Measurements from ENCODE around the gene RALGAPB. TPM values are rescaled to one million over a fixed set of nuclear protein-coding genes. Genes with fewer than 3 reads are reported as not detected.

Gene RALGAPB
- total and polyA plus RNA-seq, 7 experiments from 2014 or later, result 10.8 to 50.4 (median 40.9) TPM

GRCh38 chr20:38581830-38582358 is 109.3 kb downstream of the RALGAPB start:
- ATAC-seq, result no peak
- intact Hi-C loops (cut with micrococcal nuclease), result no loop called here

GRCh38 chr20:38583306-38583705 is 110.7 kb downstream of the RALGAPB start:
- ATAC-seq (no peak), DNase-seq (no peak)
- Histone ChIP-seq H3K27me3 (ENCODE audit: control insufficient read depth in 2 of 2, insufficient read depth in 2 of 2, low read length in 2 of 2) (no peaks in the 10 kb centered on the region), H3K4me1 (ENCODE audit: control insufficient read depth in 2 of 2, insufficient read depth in 2 of 2, low read length in 2 of 2) (no peaks in the 10 kb centered on the region), H3K9me3 (ENCODE audit: control insufficient read depth in 2 of 3, low read length in 3 of 3) (no peaks in the 10 kb centered on the region), H3K27ac (ENCODE audit: low read depth, low read length) (no peak overlapping the region), H3K36me3 (ENCODE audit: control insufficient read depth in 2 of 3, insufficient read depth in 3 of 3, low read length in 3 of 3) (no peaks in the 10 kb centered on the region), H3K4me3 (ENCODE audit: low read length) (no peak overlapping the region)
- intact Hi-C loops (cut with micrococcal nuclease), result no loop called here
- no peaks in the 10 kb centered on the region for H3K36me3 Mint-ChIP-seq
- no peaks in the 10 kb centered on the region for H3K9me3 Mint-ChIP-seq
- ChIA-PET POLR2A (no interaction called here), CTCF (no interaction called here)
- H3K4me3 Mint-ChIP-seq, result no peak overlapping the region
- H3K4me1 Mint-ChIP-seq, result peaks cover 0 to 6% (median 0%) of the 10 kb centered on the region in 7 donors
- peaks cover 0 to 9% (median 0%) of the 10 kb centered on the region in 5 donors for H3K27me3 Mint-ChIP-seq
- H3K27ac Mint-ChIP-seq, result no peak overlapping the region

More at GRCh38 chr20:38581830-38582358, 109.3 kb downstream of the RALGAPB start:
- DNase-seq, result no peak
- H3K4me1 Mint-ChIP-seq, result peaks cover 0 to 6% (median 0%) of the 10 kb centered on the region in 7 donors
- Histone ChIP-seq H3K4me1 (ENCODE audit: control insufficient read depth in 2 of 2, insufficient read depth in 2 of 2, low read length in 2 of 2) (no peaks in the 10 kb centered on the region), H3K9me3 (ENCODE audit: control insufficient read depth in 2 of 3, low read length in 3 of 3) (no peaks in the 10 kb centered on the region), H3K36me3 (ENCODE audit: control insufficient read depth in 2 of 3, insufficient read depth in 3 of 3, low read length in 3 of 3) (peaks cover 0 to 1% (median 0%) of the 10 kb centered on the region in 3 experiments), H3K27ac (ENCODE audit: low read depth, low read length) (no peak overlapping the region), H3K27me3 (ENCODE audit: control insufficient read depth in 2 of 2, insufficient read depth in 2 of 2, low read length in 2 of 2) (no peaks in the 10 kb centered on the region), H3K4me3 (ENCODE audit: low read length) (no peak overlapping the region)
- no peak overlapping the region for H3K4me3 Mint-ChIP-seq
- H3K36me3 Mint-ChIP-seq, result no peaks in the 10 kb centered on the region
- ChIA-PET POLR2A (no interaction called here), CTCF (no interaction called here)
- no peak overlapping the region for H3K27ac Mint-ChIP-seq
- H3K27me3 Mint-ChIP-seq, result peaks cover 0 to 2% (median 0%) of the 10 kb centered on the region in 5 donors
- H3K9me3 Mint-ChIP-seq, result no peaks in the 10 kb centered on the region

GRCh38 chr20:38584099-38584763 is 111.6 kb downstream of the RALGAPB start:
- no peaks in the 10 kb centered on the region for H3K9me3 Mint-ChIP-seq
- H3K4me3 ChIP-seq (ENCODE audit: low read length), result no peak overlapping the region
- H3K36me3 Mint-ChIP-seq, result no peaks in the 10 kb centered on the region
- no peak overlapping the region for H3K27ac ChIP-seq (ENCODE audit: low read depth, low read length)
- POLR2A ChIA-PET, result no interaction called here
- H3K4me3 Mint-ChIP-seq, result no peak overlapping the region
- H3K4me1 Mint-ChIP-seq, result peaks cover 0 to 6% (median 0%) of the 10 kb centered on the region in 7 donors
- ATAC-seq (no peak), DNase-seq (no peak)
- H3K4me1 ChIP-seq (ENCODE audit: control insufficient read depth in 2 of 2, insufficient read depth in 2 of 2, low read length in 2 of 2), result no peaks in the 10 kb centered on the region
- H3K27me3 ChIP-seq (ENCODE audit: control insufficient read depth in 2 of 2, insufficient read depth in 2 of 2, low read length in 2 of 2), result no peaks in the 10 kb centered on the region
- H3K36me3 ChIP-seq (ENCODE audit: control insufficient read depth in 2 of 3, insufficient read depth in 3 of 3, low read length in 3 of 3), result no peaks in the 10 kb centered on the region
- H3K27ac Mint-ChIP-seq, result no peak overlapping the region
- CTCF ChIA-PET, result no interaction called here
- peaks cover 0 to 9% (median 0%) of the 10 kb centered on the region in 5 donors for H3K27me3 Mint-ChIP-seq
- H3K9me3 ChIP-seq (ENCODE audit: control insufficient read depth in 2 of 3, low read length in 3 of 3), result no peaks in the 10 kb centered on the region
- intact Hi-C loops (cut with micrococcal nuclease), result no loop called here

- Histone ChIP-seq H3K4me3 (ENCODE audit: low read length) (no peak overlapping the region), H3K27me3 (ENCODE audit: control insufficient read depth in 2 of 2, insufficient read depth in 2 of 2, low read length in 2 of 2) (no peaks in the 10 kb centered on the region), H3K4me1 (ENCODE audit: control insufficient read depth in 2 of 2, insufficient read depth in 2 of 2, low read length in 2 of 2) (no peaks in the 10 kb centered on the region), H3K9me3 (ENCODE audit: control insufficient read depth in 2 of 3, low read length in 3 of 3) (no peaks in the 10 kb centered on the region), H3K27ac (ENCODE audit: low read depth, low read length) (no peak overlapping the region), H3K36me3 (ENCODE audit: control insufficient read depth in 2 of 3, insufficient read depth in 3 of 3, low read length in 3 of 3) (no peaks in the 10 kb centered on the region)
- Mint-ChIP-seq H3K27me3 (peaks cover 0 to 9% (median 0%) of the 10 kb centered on the region in 5 donors), H3K36me3 (no peaks in the 10 kb centered on the region), H3K4me1 (peaks cover 0 to 1% (median 0%) of the 10 kb centered on the region in 7 donors), H3K9me3 (no peaks in the 10 kb centered on the region), H3K27ac (no peak overlapping the region), H3K4me3 (no peak overlapping the region)
- intact Hi-C loops (cut with micrococcal nuclease), result no loop called here
- CTCF ChIA-PET, result no interaction called here
- DNase-seq (no peak), ATAC-seq (no peak)
- POLR2A ChIA-PET, result no interaction called here
These were observed 112.9 kb downstream of the RALGAPB start for GRCh38 chr20:38585404-38586180.

GRCh38 chr20:38586181-38586525 is 113.5 kb downstream of the RALGAPB start:
- CTCF ChIA-PET, result no interaction called here

GRCh38 chr20:38588303-38588702 is 115.7 kb downstream of the RALGAPB start:
- DNase-seq, result no peak
- Mint-ChIP-seq H3K9me3 (no peaks in the 10 kb centered on the region), H3K4me1 (peaks cover 0 to 1% (median 0%) of the 10 kb centered on the region in 7 donors), H3K27ac (no peak overlapping the region), H3K36me3 (no peaks in the 10 kb centered on the region), H3K27me3 (peaks cover 0 to 9% (median 0%) of the 10 kb centered on the region in 5 donors), H3K4me3 (no peak overlapping the region)
- CTCF ChIA-PET, result no interaction called here
- intact Hi-C loops (cut with micrococcal nuclease), result no loop called here
- no peak overlapping the region for H3K4me3 ChIP-seq (ENCODE audit: low read length)
- H3K27me3 ChIP-seq (ENCODE audit: control insufficient read depth in 2 of 2, insufficient read depth in 2 of 2, low read length in 2 of 2), result no peaks in the 10 kb centered on the region
- H3K27ac ChIP-seq (ENCODE audit: low read depth, low read length), result no peak overlapping the region
- H3K4me1 ChIP-seq (ENCODE audit: control insufficient read depth in 2 of 2, insufficient read depth in 2 of 2, low read length in 2 of 2), result no peaks in the 10 kb centered on the region
- ATAC-seq, result no peak
- POLR2A ChIA-PET, result no interaction called here
- H3K9me3 ChIP-seq (ENCODE audit: control insufficient read depth in 2 of 3, low read length in 3 of 3), result no peaks in the 10 kb centered on the region
- no peaks in the 10 kb centered on the region for H3K36me3 ChIP-seq (ENCODE audit: control insufficient read depth in 2 of 3, insufficient read depth in 3 of 3, low read length in 3 of 3)

More at GRCh38 chr20:38586181-38586525, 113.5 kb downstream of the RALGAPB start:
- Histone ChIP-seq H3K27ac (ENCODE audit: low read depth, low read length) (no peak overlapping the region), H3K27me3 (ENCODE audit: control insufficient read depth in 2 of 2, insufficient read depth in 2 of 2, low read length in 2 of 2) (no peaks in the 10 kb centered on the region), H3K4me1 (ENCODE audit: control insufficient read depth in 2 of 2, insufficient read depth in 2 of 2, low read length in 2 of 2) (no peaks in the 10 kb centered on the region), H3K36me3 (ENCODE audit: control insufficient read depth in 2 of 3, insufficient read depth in 3 of 3, low read length in 3 of 3) (no peaks in the 10 kb centered on the region), H3K9me3 (ENCODE audit: control insufficient read depth in 2 of 3, low read length in 3 of 3) (no peaks in the 10 kb centered on the region), H3K4me3 (ENCODE audit: low read length) (no peak overlapping the region)
- H3K27me3 Mint-ChIP-seq, result peaks cover 0 to 9% (median 0%) of the 10 kb centered on the region in 5 donors
- ATAC-seq (no peak), DNase-seq (no peak)
- peaks cover 0 to 1% (median 0%) of the 10 kb centered on the region in 7 donors for H3K4me1 Mint-ChIP-seq
- H3K27ac Mint-ChIP-seq, result no peak overlapping the region
- no peaks in the 10 kb centered on the region for H3K9me3 Mint-ChIP-seq
- no peaks in the 10 kb centered on the region for H3K36me3 Mint-ChIP-seq
- intact Hi-C loops (cut with micrococcal nuclease), result no loop called here
- H3K4me3 Mint-ChIP-seq, result no peak overlapping the region
- POLR2A ChIA-PET, result no interaction called here

Measured in naive thymus-derived CD4-positive, alpha-beta T cell (primary cell).